ENCODE results near the gene SLC29A2.
A peak's percentile ranks its signal among the peaks of the same experiment; 100 is the strongest.
"Not testable (repeated sequence)": the region's sequence is repeated elsewhere in the genome, so short reads cannot be mapped to it uniquely, and the experiment has no call there.

SLC29A2 gene

GRCh38 chr11:66411323-66411722 lies 39.8 kb upstream of the SLC29A2 start:
- H3K9me3 ChIP-seq (ENCODE audit: control insufficient read depth, low read length): no peaks in the 10 kb centered on the region
- no peaks in the 10 kb centered on the region for H3K36me3 ChIP-seq (ENCODE audit: control insufficient read depth, insufficient read depth, low read length)
- H3K4me1 ChIP-seq (ENCODE audit: control insufficient read depth, insufficient read depth, low read length): no peaks in the 10 kb centered on the region
- no peak overlapping the region for H3K9ac ChIP-seq (ENCODE audit: low read length)
- peaks cover 15% of the 10 kb centered on the region for H3K27me3 ChIP-seq (ENCODE audit: control insufficient read depth, insufficient read depth, low read length)
- no peak overlapping the region for H3K4me3 ChIP-seq (ENCODE audit: low read length)

GRCh38 chr11:66410191-66410590 lies 38.6 kb upstream of the SLC29A2 start:
- Histone ChIP-seq H3K4me3 (ENCODE audit: low read length) (no peak overlapping the region), H3K9me3 (ENCODE audit: control insufficient read depth, low read length) (no peaks in the 10 kb centered on the region), H3K4me1 (ENCODE audit: control insufficient read depth, insufficient read depth, low read length) (no peaks in the 10 kb centered on the region)

GRCh38 chr11:66409226-66409625 lies 37.7 kb upstream of the SLC29A2 start:
- no peaks in the 10 kb centered on the region for H3K9me3 ChIP-seq (ENCODE audit: control insufficient read depth, low read length)
- peak overlapping the region; percentile 22 for H3K9ac ChIP-seq (ENCODE audit: low read length)
- H3K4me3 ChIP-seq (ENCODE audit: low read length): no peak overlapping the region
- no peaks in the 10 kb centered on the region for H3K36me3 ChIP-seq (ENCODE audit: control insufficient read depth, insufficient read depth, low read length)
- H3K4me1 ChIP-seq (ENCODE audit: control insufficient read depth, insufficient read depth, low read length): no peaks in the 10 kb centered on the region
- peaks cover 21% of the 10 kb centered on the region for H3K27me3 ChIP-seq (ENCODE audit: control insufficient read depth, insufficient read depth, low read length)

More at GRCh38 chr11:66410191-66410590, 38.6 kb upstream of the SLC29A2 start:
- no peaks in the 10 kb centered on the region for H3K36me3 ChIP-seq (ENCODE audit: control insufficient read depth, insufficient read depth, low read length)
- no peak overlapping the region for H3K9ac ChIP-seq (ENCODE audit: low read length)
- peaks cover 15% of the 10 kb centered on the region for H3K27me3 ChIP-seq (ENCODE audit: control insufficient read depth, insufficient read depth, low read length)

GRCh38 chr11:66408488-66409214 lies 37.1 kb upstream of the SLC29A2 start:
- H3K9ac ChIP-seq (ENCODE audit: low read length): no peak overlapping the region
- H3K9me3 ChIP-seq (ENCODE audit: control insufficient read depth, low read length): no peaks in the 10 kb centered on the region
- no peaks in the 10 kb centered on the region for H3K4me1 ChIP-seq (ENCODE audit: control insufficient read depth, insufficient read depth, low read length)
- peaks cover 22% of the 10 kb centered on the region for H3K27me3 ChIP-seq (ENCODE audit: control insufficient read depth, insufficient read depth, low read length)
- H3K36me3 ChIP-seq (ENCODE audit: control insufficient read depth, insufficient read depth, low read length): no peaks in the 10 kb centered on the region
- H3K4me3 ChIP-seq (ENCODE audit: low read length): no peak overlapping the region

- Histone ChIP-seq H3K9me3 (ENCODE audit: control insufficient read depth, low read length) (no peaks in the 10 kb centered on the region), H3K27me3 (ENCODE audit: control insufficient read depth, insufficient read depth, low read length) (peaks cover 22% of the 10 kb centered on the region), H3K4me1 (ENCODE audit: control insufficient read depth, insufficient read depth, low read length) (no peaks in the 10 kb centered on the region), H3K9ac (ENCODE audit: low read length) (no peak overlapping the region), H3K36me3 (ENCODE audit: control insufficient read depth, insufficient read depth, low read length) (no peaks in the 10 kb centered on the region), H3K4me3 (ENCODE audit: low read length) (no peak overlapping the region)
Measured at GRCh38 chr11:66407651-66408050, 36.1 kb upstream of the SLC29A2 start.

- Histone ChIP-seq H3K9me3 (ENCODE audit: control insufficient read depth, low read length) (no peaks in the 10 kb centered on the region), H3K9ac (ENCODE audit: low read length) (no peak overlapping the region), H3K27me3 (ENCODE audit: control insufficient read depth, insufficient read depth, low read length) (no peaks in the 10 kb centered on the region), H3K36me3 (ENCODE audit: control insufficient read depth, insufficient read depth, low read length) (no peaks in the 10 kb centered on the region), H3K4me1 (ENCODE audit: control insufficient read depth, insufficient read depth, low read length) (no peaks in the 10 kb centered on the region), H3K4me3 (ENCODE audit: low read length) (no peak overlapping the region)
Measured at GRCh38 chr11:66393954-66394353, 22.4 kb upstream of the SLC29A2 start.

GRCh38 chr11:66391322-66391721 lies 19.8 kb upstream of the SLC29A2 start:
- Histone ChIP-seq H3K36me3 (ENCODE audit: control insufficient read depth, insufficient read depth, low read length) (no peaks in the 10 kb centered on the region), H3K27me3 (ENCODE audit: control insufficient read depth, insufficient read depth, low read length) (no peaks in the 10 kb centered on the region), H3K4me1 (ENCODE audit: control insufficient read depth, insufficient read depth, low read length) (peaks cover 6% of the 10 kb centered on the region), H3K9me3 (ENCODE audit: control insufficient read depth, low read length) (no peaks in the 10 kb centered on the region), H3K4me3 (ENCODE audit: low read length) (no peak overlapping the region), H3K9ac (ENCODE audit: low read length) (no peak overlapping the region)

GRCh38 chr11:66388780-66389386 lies 17.3 kb upstream of the SLC29A2 start:
- Histone ChIP-seq H3K4me1 (ENCODE audit: control insufficient read depth, insufficient read depth, low read length) (peaks cover 9% of the 10 kb centered on the region), H3K4me3 (ENCODE audit: low read length) (no peak overlapping the region), H3K36me3 (ENCODE audit: control insufficient read depth, insufficient read depth, low read length) (no peaks in the 10 kb centered on the region), H3K9me3 (ENCODE audit: control insufficient read depth, low read length) (no peaks in the 10 kb centered on the region), H3K9ac (ENCODE audit: low read length) (no peak overlapping the region), H3K27me3 (ENCODE audit: control insufficient read depth, insufficient read depth, low read length) (no peaks in the 10 kb centered on the region)

GRCh38 chr11:66386171-66387069 lies 14.9 kb upstream of the SLC29A2 start:
- Histone ChIP-seq H3K9ac (ENCODE audit: low read length) (peak overlapping the region; percentile 44), H3K9me3 (ENCODE audit: control insufficient read depth, low read length) (no peaks in the 10 kb centered on the region), H3K27me3 (ENCODE audit: control insufficient read depth, insufficient read depth, low read length) (no peaks in the 10 kb centered on the region), H3K36me3 (ENCODE audit: control insufficient read depth, insufficient read depth, low read length) (no peaks in the 10 kb centered on the region), H3K4me1 (ENCODE audit: control insufficient read depth, insufficient read depth, low read length) (peaks cover 9% of the 10 kb centered on the region), H3K4me3 (ENCODE audit: low read length) (no peak overlapping the region)

- H3K9me3 ChIP-seq (ENCODE audit: control insufficient read depth, low read length); H3K9ac ChIP-seq (ENCODE audit: low read length); H3K4me3 ChIP-seq (ENCODE audit: low read length); H3K36me3 ChIP-seq (ENCODE audit: control insufficient read depth, insufficient read depth, low read length); H3K4me1 ChIP-seq (ENCODE audit: control insufficient read depth, insufficient read depth, low read length); H3K27me3 ChIP-seq (ENCODE audit: control insufficient read depth, insufficient read depth, low read length): not testable (repeated sequence)
Measured at GRCh38 chr11:66384316-66384715, 12.8 kb upstream of the SLC29A2 start.

- not testable (repeated sequence) for H3K9me3 ChIP-seq (ENCODE audit: control insufficient read depth, low read length); H3K9ac ChIP-seq (ENCODE audit: low read length); H3K4me1 ChIP-seq (ENCODE audit: control insufficient read depth, insufficient read depth, low read length); H3K4me3 ChIP-seq (ENCODE audit: low read length); H3K36me3 ChIP-seq (ENCODE audit: control insufficient read depth, insufficient read depth, low read length); H3K27me3 ChIP-seq (ENCODE audit: control insufficient read depth, insufficient read depth, low read length)
Measured at GRCh38 chr11:66380264-66380663, 8.7 kb upstream of the SLC29A2 start.

- H3K4me1 ChIP-seq (ENCODE audit: control insufficient read depth, insufficient read depth, low read length); H3K4me3 ChIP-seq (ENCODE audit: low read length); H3K27me3 ChIP-seq (ENCODE audit: control insufficient read depth, insufficient read depth, low read length); H3K9ac ChIP-seq (ENCODE audit: low read length); H3K36me3 ChIP-seq (ENCODE audit: control insufficient read depth, insufficient read depth, low read length); H3K9me3 ChIP-seq (ENCODE audit: control insufficient read depth, low read length): not testable (repeated sequence)
Measured at GRCh38 chr11:66373690-66374287, 2.2 kb upstream of the SLC29A2 start.

Data from mucosa of stomach (tissue), 1 donor.